Left lung (tissue), 14 donors: ENCODE results near the gene ASB5. TPM values are rescaled to one million over a fixed set of nuclear protein-coding genes. Genes with fewer than 3 reads are reported as not detected.

ENCODE experiments used
- ATAC-seq: fragments of 200-7000 bp; cut with Tn5 transposase; one replicate; pipeline ENCODE4 v1.9.1; 2020; ENCODE audit warnings: moderate library complexity
- DNase-seq, 4 donors: peaks; one replicate each; pipeline ENCODE4 v3.0.0-alpha.2; 2013 to 2020
- H3K27ac ChIP-seq, 2 donors: fragments of 200-600 bp; sonication (generic) in 1 of 2; one replicate each; pipeline versions ENCODE4 v1.5.0 to v1.8.0; 2020 to 2021
- H3K27me3 ChIP-seq, 2 donors: fragments of 200-600 bp; sonication (generic) in 1 of 2; one replicate each; pipeline versions ENCODE4 v1.5.0 to v1.8.0; 2020 to 2021
- H3K36me3 ChIP-seq, 2 donors: fragments of 200-600 bp; sonication (generic) in 1 of 2; one replicate each; pipeline versions ENCODE4 v1.5.0 to v1.8.0; 2020 to 2021
- H3K4me1 ChIP-seq, 2 donors: fragments of 200-600 bp; one replicate each; pipeline ENCODE4 v1.8.0; 2021
- H3K4me3 ChIP-seq, 2 donors: fragments of 200-600 bp; sonication (generic) in 1 of 2; one replicate each; pipeline versions ENCODE4 v1.5.0 to v1.8.0; 2020 to 2021; ENCODE audit warnings: mild to moderate bottlenecking in 1 of 2
- H3K9me3 ChIP-seq, 2 donors: fragments of 200-600 bp; sonication (generic) in 1 of 2; one replicate each; pipeline versions ENCODE4 v1.5.0 to v1.8.0; 2020 to 2021
- intact Hi-C, 2 donors: fragments of 100-400 bp; cut with DNase I; formaldehyde crosslinking; loops; one replicate each; pipeline versions ENCODE4 v1.11.2 to v1.14.2; 2022
- long read RNA-seq, 12 donors: library from polyadenylated mRNA in 2 of 12; unstranded in 2 of 12; transcript quantifications; one replicate each; pipeline ENCODE4 v2.0.0 and lab custom pipeline, GENCODE V29; 2019 to 2026
- polyA plus RNA-seq, 6 donors: library from polyadenylated mRNA; unstranded; fragments of 120-200 nt; gene quantifications; one replicate each; pipeline ENCODE4 v1.2.1, GENCODE V29; 2013; ENCODE audit not compliant: insufficient read length in 6 of 6
- total RNA-seq, 2 donors: library from RNA; stranded (reverse); fragmentation: NEBNext Ultra II Directional; extraction: Animal tissue kit (Norgen Biotek cat#: 25700); gene quantifications; one replicate each; pipeline ENCODE4 v1.2.1, GENCODE V29; 2021
- TF ChIP-seq, protein P1 (sequence below), 2 donors: fragments of 200-600 bp; sonication (generic) in 1 of 2; IDR thresholded peaks; one replicate each; pipeline versions ENCODE4 v1.5.0 to v1.8.0; 2021; ENCODE audit warnings: antibody characterized with exemption in 2 of 2
- donor health status: DM: no; HTN: yes; CAD: no.
- donor health status: DM: no; HTN: no; CAD: no.

ASB5 gene
- total RNA-seq (not detected), polyA plus RNA-seq (under 1 TPM in 5 of 6 donors, not detected in 1; 0.18 to 0.28 (median 0.24) TPM)
- long read RNA-seq, donor 1: 0 reads
- long read RNA-seq, donor 2: 0 reads
- long read RNA-seq, donor 3: 0 reads
- long read RNA-seq, donor 4: 0 reads
- long read RNA-seq, donor 5: 0 reads
- long read RNA-seq, donor 6: 0 reads
- long read RNA-seq, donor 7: 0 reads
- long read RNA-seq, donor 8: 0 reads
- long read RNA-seq, donor 9: 0 reads
- long read RNA-seq, donor 10: 0 reads
- long read RNA-seq, donor 11: 0 reads
- long read RNA-seq, donor 12, partial matches to known transcripts: 0 of 1 reads
- long read RNA-seq, donor 12, other reads (novel, unspliced or antisense): 0 of 1 reads

GRCh38 chr4:176268963-176269362, at the start of gene ASB5:
TSS of gene ASB5 (minus strand) at chr4:176269222. CDS start at chr4:176269108, 114 bp downstream.
- DNase-seq (no peak), ATAC-seq (no peak)
- H3K27ac ChIP-seq: no peak within 1 kb of the TSS
- intact Hi-C loops: no loop called here
- H3K4me3 ChIP-seq: no peak within 1 kb of the TSS
- no peaks in the 10 kb centered on the region for H3K9me3 ChIP-seq
- H3K27me3 ChIP-seq: no peaks in the 10 kb centered on the region
- no peaks in the 10 kb centered on the region for H3K4me1 ChIP-seq
- TF ChIP-seq, protein P1, sequence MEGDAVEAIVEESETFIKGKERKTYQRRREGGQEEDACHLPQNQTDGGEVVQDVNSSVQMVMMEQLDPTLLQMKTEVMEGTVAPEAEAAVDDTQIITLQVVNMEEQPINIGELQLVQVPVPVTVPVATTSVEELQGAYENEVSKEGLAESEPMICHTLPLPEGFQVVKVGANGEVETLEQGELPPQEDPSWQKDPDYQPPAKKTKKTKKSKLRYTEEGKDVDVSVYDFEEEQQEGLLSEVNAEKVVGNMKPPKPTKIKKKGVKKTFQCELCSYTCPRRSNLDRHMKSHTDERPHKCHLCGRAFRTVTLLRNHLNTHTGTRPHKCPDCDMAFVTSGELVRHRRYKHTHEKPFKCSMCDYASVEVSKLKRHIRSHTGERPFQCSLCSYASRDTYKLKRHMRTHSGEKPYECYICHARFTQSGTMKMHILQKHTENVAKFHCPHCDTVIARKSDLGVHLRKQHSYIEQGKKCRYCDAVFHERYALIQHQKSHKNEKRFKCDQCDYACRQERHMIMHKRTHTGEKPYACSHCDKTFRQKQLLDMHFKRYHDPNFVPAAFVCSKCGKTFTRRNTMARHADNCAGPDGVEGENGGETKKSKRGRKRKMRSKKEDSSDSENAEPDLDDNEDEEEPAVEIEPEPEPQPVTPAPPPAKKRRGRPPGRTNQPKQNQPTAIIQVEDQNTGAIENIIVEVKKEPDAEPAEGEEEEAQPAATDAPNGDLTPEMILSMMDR (IDR thresholded peaks at IDR 0.05): no peak
- H3K36me3 ChIP-seq: no peaks in the 10 kb centered on the region

- Histone ChIP-seq H3K27me3 (no peaks in the 10 kb centered on the region), H3K36me3 (no peaks in the 10 kb centered on the region), H3K9me3 (no peaks in the 10 kb centered on the region), H3K27ac (no peak overlapping the region), H3K4me3 (no peak overlapping the region), H3K4me1 (peaks cover 0 to 3% of the 10 kb centered on the region in 2 donors)
- TF ChIP-seq, protein P1 (IDR thresholded peaks at IDR 0.05): no peak
- DNase-seq (no peak), ATAC-seq (no peak)
- intact Hi-C loops: no loop called here
Observed at GRCh38 chr4:176313596-176314336, 44.7 kb upstream of the ASB5 start.

DNA sequence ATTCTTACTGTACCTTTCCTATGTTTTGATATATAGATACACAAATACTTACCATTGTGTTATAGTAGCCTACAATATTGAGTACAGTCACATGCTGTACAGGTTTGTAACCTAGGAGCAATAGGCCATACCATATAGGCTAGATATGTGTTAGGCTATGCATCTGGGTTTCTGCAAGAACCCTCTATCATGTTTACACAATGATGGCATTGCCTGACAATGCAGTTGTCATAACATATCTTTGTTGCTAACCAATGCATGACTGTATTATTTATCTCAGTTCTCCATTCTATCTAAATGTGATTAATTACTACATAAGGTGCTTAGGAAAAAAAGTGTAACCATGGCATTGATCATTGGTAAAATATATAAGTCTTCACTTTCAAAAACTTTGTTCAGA, 40.8 kb upstream of the ASB5 start:
- ATAC-seq: no peak
- H3K27me3 ChIP-seq: peaks cover 0 to under 1% of the 10 kb centered on the region in 2 donors
- no peak overlapping the region for H3K4me3 ChIP-seq
- intact Hi-C loops: no loop called here
- TF ChIP-seq, protein P1 (IDR thresholded peaks at IDR 0.05): no peak
- no peaks in the 10 kb centered on the region for H3K9me3 ChIP-seq
- H3K4me1 ChIP-seq: no peaks in the 10 kb centered on the region
- DNase-seq: no peak
- H3K27ac ChIP-seq: no peak overlapping the region
- H3K36me3 ChIP-seq: no peaks in the 10 kb centered on the region

DNA sequence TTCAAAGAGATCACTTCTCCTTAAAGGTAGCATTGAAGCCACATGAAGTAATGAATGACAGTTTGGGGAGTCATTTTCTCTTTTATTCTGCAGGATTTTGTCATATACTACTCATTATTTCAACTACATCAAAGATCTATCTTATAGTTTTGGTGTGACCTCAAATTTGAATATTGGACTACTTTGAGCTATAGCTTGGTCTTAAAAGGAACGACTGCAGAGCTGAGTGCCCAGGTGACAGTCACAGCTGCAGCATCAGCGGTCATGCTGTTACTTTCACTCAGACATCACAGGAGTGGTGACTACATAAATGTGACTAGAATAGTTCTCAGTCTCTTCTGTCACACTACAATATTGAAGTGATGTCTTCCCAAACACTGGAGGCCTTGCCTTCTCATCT, 40.0 kb upstream of the ASB5 start:
- no peak overlapping the region for H3K4me3 ChIP-seq
- H3K4me1 ChIP-seq: no peaks in the 10 kb centered on the region
- TF ChIP-seq, protein P1 (IDR thresholded peaks at IDR 0.05): no peak
- no peaks in the 10 kb centered on the region for H3K36me3 ChIP-seq
- ATAC-seq: no peak
- no peak overlapping the region for H3K27ac ChIP-seq
- peaks cover 0 to 8% of the 10 kb centered on the region in 2 donors for H3K27me3 ChIP-seq
- intact Hi-C loops: no loop called here
- no peak for DNase-seq
- H3K9me3 ChIP-seq: no peaks in the 10 kb centered on the region

DNA sequence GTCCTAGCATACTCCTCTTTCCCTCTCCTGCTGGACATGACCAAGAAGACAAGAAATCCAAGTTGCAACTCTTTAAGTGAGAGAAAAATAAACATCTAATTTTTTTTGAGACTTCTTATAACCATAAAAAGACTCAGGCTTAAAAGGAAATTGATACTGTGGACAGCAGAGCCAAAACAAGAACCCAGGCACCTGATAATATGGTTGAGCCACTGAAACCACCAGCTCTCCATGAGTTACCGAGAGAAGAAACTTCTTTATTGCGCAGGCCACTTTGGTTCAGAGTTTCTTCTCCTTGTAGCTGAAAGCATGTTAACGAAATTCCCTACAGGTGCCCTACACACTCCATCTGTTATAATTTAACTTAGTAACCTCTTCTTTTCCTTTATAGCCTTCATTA, 39.4 kb upstream of the ASB5 start:
- Histone ChIP-seq H3K4me1 (no peaks in the 10 kb centered on the region), H3K9me3 (no peaks in the 10 kb centered on the region), H3K27me3 (peaks cover 0 to 14% of the 10 kb centered on the region in 2 donors), H3K4me3 (no peak overlapping the region), H3K36me3 (no peaks in the 10 kb centered on the region), H3K27ac (no peak overlapping the region)
- DNase-seq: no peak
- ATAC-seq: no peak
- intact Hi-C loops: no loop called here
- TF ChIP-seq, protein P1 (IDR thresholded peaks at IDR 0.05): no peak
